Frontal cortex (tissue), 4 donors: ENCODE data around the gene ANGPT4. TPM values are rescaled to one million over a fixed set of nuclear protein-coding genes. Genes with fewer than 3 reads are reported as not detected.

ENCODE experiments used
- DNase-seq, 2 donors: peaks; one replicate each; pipeline ENCODE4 v3.0.0; 2012; ENCODE audit warnings: low spot score in 2 of 2
- FAIRE-seq: peaks from 2 replicates; lab custom pipeline; 2012; peaks lifted over from hg19 to GRCh38; lab: Jason Lieb, UNC
- total RNA-seq: library from RNA; depleted of rRNA; stranded (reverse); fragments of >200 nt; gene quantifications from one replicate; pipeline ENCODE4 v1.2.3, GENCODE V29; 2014
- donor health status: control.
- donor health status: control.
- donor health status: control.

Gene ANGPT4
- total RNA-seq, 1 donor from 2014 or later, result not detected

- DNase-seq (no peak), FAIRE-seq (no peak)
Observed at GRCh38 chr20:881051-881782, 34.9 kb downstream of the ANGPT4 start.

GRCh38 chr20:879626-880025 lies 36.5 kb downstream of the ANGPT4 start:
- DNase-seq (no peak), FAIRE-seq (no peak)

- DNase-seq, result no peak
- no peak for FAIRE-seq
Observed at GRCh38 chr20:878511-879307, 37.4 kb downstream of the ANGPT4 start.

DNA sequence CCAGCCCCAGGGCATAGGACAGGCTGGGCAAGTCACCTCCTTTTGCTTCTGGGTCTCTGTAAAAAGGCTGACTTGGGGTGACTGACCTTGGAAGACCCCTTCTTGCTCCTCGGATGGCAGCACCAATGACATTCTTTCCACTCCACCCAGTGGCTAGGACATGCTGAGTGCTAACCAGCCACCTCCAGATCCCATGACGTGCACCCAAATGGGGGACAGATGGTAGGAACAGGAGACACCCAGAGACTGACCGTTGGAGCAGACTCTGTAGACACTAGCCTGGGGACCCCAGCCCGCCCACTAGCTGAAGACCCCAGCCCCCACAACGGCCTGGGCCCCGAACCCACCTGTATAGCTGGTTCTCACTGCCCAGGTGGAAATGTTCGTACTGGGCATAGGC lies 38.3 kb downstream of the ANGPT4 start:
- FAIRE-seq, result no peak
- DNase-seq, result no peak

- no peak for DNase-seq
- no peak for FAIRE-seq
Observed at GRCh38 chr20:875115-875514, 41.0 kb downstream of the ANGPT4 start.

GRCh38 chr20:873875-874607 lies 42.1 kb downstream of the ANGPT4 start:
- FAIRE-seq (no peak), DNase-seq (no peak)

DNA sequence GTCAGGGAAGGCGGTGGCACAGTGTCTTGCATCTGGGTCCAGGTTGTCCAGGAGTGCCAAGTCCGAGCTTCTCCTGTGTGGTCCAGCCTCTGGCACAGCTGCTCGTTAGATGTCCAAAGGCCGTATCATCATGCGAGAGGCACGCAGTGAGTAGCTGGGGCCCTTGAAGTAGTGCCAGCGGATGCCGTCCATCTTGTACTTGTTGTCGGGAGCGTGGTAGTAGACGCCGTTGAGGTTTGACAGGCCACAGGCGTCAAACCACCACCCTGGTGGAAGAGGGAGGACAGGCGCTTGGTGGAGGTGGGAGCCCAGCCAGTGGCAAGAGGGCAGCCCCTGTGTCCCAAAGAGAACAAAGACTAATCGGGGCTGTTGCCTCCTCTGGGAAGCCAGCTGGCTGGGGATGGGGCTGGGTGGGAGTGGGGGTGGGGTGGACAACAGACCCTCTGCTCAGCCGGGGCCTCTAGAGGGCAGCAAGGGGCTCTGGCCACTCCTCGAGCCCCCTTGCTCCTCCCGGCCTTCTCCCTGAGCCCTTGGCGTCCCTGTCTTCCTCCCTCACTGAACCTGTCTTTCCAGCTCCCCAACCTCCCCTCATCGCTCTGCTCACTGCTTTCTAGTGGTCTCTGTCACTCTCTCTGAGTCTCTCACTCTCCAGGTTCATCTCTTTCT lies 43.1 kb downstream of the ANGPT4 start:
- FAIRE-seq (no peak), DNase-seq (no peak)

- no peak for FAIRE-seq
- no peak for DNase-seq
Observed at GRCh38 chr20:871948-872347, 44.2 kb downstream of the ANGPT4 start.

DNA sequence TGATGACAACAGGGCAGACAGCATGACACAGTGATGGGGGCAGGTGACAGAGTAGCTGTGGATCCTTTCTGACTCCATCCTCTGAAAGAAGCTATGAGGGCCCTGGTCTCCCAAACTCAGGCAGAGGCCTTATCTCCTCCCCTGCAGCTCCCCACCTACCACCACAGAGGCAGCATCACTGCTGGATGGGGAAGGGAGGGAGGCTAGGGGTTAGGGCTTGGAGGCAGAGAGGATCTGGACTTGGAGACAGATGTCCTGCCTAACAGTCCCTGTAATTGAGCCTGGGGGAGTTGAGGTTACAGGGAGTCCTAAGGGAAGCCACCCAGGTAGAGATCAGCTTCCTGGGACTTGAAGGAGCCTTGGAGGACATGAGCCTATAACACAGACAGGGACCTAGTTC lies 44.7 kb downstream of the ANGPT4 start:
- FAIRE-seq, result no peak
- no peak for DNase-seq

DNA sequence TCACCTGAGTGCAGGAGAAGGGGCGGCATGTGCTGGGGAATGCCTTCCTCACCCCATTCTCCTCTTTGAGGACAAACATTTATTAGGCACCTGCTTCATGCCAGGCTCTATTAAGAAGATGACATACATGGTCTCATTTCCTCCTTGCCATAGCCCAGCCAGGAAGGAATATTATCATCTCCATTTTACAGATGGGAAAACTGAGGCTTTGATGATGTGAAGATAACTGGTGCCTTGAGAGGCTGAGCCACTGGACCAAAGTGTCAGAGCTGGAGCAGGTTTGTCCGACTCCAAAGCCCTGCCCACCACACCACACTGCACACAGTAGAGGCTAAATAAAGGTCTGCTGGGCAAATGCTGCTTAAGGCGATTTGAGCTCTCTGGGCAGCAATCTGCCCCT lies 45.4 kb downstream of the ANGPT4 start:
- no peak for FAIRE-seq

DNA sequence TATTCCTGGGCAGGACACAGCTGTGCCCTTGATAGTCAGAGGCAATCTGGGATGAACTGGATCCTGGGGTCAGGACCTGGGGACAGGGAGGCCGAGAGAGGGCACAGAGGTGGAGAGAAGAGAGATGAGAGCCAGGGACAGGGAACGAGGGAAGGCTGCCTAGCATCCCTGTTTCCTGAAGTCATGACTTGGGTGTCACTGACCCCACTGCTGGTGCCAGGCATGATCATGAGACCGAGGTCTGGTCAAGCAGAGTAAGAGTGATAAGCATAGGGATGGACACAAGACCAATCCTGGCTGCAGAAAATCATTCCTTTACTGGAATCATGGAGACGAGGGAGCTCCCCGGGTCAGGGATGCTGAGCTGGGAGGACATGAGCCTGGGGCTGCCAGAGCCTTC lies 46.5 kb downstream of the ANGPT4 start:
- FAIRE-seq (no peak), DNase-seq (no peak)

More for the DNA sequence above, 45.4 kb downstream of the ANGPT4 start:
- no peak for DNase-seq

DNA sequence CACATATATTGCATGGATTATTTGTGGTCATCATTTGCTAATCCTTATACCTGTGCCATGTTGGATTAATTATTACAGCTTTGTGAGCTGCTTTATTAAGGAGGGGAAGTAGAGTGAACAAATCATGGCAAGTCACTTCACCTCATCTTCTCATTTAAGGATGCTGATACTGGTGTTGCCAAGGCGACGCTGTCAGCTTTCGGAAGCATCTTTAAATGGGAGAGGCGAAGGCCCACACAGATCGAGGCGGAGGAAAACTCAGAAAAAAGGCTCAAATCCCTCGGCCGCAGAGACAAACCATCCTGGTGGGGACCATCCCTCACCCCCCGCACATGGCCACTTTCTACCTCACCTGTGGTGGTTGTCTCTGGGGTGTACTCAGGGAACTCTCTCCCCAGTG lies 47.9 kb downstream of the ANGPT4 start:
- DNase-seq, result no peak

GRCh38 chr20:865440-865839 lies 50.7 kb downstream of the ANGPT4 start:
- DNase-seq (no peak), FAIRE-seq (no peak)

More for the DNA sequence above, 47.9 kb downstream of the ANGPT4 start:
- no peak for FAIRE-seq

DNA sequence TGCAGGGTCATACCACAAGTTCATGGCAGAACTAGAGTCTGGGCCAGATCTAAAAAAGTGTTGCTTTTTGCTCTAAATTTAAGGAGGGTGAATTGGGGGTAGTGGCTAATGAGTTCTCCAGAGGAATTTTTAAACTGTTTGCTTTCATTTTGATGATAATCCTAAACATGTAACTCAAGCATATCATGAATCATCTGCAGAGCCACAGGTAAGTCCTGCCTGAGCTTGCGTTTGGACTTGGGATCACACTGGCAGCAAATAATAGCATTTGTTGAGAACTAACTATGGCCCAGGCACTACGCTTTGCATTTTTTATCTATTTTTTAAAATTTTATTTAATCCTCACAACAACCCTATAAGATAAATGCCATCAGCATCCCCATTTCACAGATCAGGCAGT lies 55.2 kb downstream of the ANGPT4 start:
- DNase-seq (no peak), FAIRE-seq (no peak)

DNA sequence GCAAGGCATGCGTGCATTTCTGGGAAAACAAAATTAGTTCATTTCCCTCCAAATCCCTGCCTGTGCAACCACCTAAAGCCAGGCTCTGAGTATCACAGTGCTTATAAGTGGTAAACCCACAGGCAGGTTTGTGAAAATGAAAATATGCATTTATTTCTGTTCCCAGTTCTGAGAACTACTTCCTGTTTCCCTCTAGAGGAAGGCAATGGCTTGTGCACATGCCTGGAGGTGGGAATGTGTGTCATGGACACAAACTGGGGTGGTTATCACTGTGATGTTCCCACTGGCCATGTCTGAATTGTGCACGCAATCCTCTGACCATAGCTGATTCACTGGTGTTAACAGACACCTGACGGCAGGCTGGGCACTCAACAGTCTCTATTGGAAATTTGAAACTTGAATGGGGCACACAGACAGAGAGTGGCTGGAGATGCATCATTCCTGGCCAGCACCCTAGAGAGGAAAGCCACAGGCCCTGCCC lies 56.3 kb downstream of the ANGPT4 start:
- DNase-seq (no peak), FAIRE-seq (no peak)

DNA sequence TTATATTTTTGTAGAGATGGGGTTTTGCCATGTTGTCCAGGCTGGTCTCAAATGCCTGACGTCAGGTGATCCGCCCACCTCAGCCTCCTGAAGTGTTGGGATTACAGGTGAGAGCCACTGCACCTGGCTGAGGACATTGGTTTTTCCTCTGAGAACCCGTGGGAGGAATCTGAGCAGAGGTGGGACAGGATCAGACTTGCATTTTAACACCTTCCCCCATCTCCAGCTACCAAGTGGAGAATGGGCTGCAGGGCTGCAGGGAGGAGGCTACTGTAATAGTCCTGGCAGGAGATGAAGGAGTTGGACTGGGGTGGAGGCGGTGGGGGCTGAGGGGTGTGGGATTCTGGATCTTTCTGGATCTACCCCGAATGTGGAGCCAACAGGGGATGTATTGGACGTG lies 58.1 kb downstream of the ANGPT4 start:
- DNase-seq (no peak), FAIRE-seq (no peak)

- FAIRE-seq, result no peak
- no peak for DNase-seq
Observed at GRCh38 chr20:856361-856775, 59.8 kb downstream of the ANGPT4 start.

GRCh38 chr20:855466-856360 lies 60.4 kb downstream of the ANGPT4 start:
- DNase-seq (no peak), FAIRE-seq (no peak)

DNA sequence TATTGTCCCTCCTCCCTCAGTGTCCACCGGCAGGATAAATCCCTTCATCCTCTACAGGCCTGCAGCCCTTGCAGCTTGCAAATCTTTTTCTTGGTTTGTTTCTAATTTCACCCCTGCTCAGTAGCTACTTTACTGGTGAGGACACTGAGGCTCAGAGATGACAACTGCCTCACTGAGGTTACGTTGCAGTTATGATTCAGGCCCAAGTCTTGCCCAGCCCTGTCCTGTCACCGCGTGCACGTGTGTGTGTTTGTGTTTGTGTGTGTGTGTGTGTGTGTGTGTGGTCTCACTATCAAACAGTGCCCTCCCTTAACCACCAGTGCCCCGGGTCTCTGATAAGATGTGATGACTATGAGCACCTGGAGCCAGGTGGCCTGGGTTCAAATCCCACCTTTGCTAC lies 61.5 kb downstream of the ANGPT4 start:
- no peak for FAIRE-seq
- DNase-seq, result no peak
